Measurements from ENCODE around the gene LRRC51.

DNA sequence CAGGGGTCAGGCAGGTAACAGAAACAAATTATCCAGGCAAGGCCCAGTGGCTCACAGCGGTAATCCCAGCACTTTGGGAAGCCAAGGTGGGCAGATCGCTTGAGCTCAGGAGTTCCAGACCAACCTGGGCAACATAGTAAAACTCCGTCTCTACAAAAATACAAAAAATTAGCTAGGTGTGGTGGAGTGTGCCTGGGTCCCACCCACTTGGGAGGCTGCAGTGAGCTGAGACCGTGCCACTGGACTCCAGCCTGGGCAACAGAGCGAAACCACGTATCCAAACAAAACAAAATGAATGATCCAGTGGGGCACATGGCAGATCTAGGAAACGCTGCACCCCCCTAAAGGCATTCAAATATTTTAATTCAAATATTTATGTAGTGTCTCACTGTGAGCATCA, 10.2 kb upstream of the LRRC51 start:
- TF ChIP-seq, protein P1, sequence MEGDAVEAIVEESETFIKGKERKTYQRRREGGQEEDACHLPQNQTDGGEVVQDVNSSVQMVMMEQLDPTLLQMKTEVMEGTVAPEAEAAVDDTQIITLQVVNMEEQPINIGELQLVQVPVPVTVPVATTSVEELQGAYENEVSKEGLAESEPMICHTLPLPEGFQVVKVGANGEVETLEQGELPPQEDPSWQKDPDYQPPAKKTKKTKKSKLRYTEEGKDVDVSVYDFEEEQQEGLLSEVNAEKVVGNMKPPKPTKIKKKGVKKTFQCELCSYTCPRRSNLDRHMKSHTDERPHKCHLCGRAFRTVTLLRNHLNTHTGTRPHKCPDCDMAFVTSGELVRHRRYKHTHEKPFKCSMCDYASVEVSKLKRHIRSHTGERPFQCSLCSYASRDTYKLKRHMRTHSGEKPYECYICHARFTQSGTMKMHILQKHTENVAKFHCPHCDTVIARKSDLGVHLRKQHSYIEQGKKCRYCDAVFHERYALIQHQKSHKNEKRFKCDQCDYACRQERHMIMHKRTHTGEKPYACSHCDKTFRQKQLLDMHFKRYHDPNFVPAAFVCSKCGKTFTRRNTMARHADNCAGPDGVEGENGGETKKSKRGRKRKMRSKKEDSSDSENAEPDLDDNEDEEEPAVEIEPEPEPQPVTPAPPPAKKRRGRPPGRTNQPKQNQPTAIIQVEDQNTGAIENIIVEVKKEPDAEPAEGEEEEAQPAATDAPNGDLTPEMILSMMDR (IDR thresholded peaks at IDR 0.05), result no peak
- TF ChIP-seq, protein P2, sequence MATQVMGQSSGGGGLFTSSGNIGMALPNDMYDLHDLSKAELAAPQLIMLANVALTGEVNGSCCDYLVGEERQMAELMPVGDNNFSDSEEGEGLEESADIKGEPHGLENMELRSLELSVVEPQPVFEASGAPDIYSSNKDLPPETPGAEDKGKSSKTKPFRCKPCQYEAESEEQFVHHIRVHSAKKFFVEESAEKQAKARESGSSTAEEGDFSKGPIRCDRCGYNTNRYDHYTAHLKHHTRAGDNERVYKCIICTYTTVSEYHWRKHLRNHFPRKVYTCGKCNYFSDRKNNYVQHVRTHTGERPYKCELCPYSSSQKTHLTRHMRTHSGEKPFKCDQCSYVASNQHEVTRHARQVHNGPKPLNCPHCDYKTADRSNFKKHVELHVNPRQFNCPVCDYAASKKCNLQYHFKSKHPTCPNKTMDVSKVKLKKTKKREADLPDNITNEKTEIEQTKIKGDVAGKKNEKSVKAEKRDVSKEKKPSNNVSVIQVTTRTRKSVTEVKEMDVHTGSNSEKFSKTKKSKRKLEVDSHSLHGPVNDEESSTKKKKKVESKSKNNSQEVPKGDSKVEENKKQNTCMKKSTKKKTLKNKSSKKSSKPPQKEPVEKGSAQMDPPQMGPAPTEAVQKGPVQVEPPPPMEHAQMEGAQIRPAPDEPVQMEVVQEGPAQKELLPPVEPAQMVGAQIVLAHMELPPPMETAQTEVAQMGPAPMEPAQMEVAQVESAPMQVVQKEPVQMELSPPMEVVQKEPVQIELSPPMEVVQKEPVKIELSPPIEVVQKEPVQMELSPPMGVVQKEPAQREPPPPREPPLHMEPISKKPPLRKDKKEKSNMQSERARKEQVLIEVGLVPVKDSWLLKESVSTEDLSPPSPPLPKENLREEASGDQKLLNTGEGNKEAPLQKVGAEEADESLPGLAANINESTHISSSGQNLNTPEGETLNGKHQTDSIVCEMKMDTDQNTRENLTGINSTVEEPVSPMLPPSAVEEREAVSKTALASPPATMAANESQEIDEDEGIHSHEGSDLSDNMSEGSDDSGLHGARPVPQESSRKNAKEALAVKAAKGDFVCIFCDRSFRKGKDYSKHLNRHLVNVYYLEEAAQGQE (IDR thresholded peaks at IDR 0.05; ENCODE audit: insufficient read depth in 1 of 2, low read depth in 2 of 2, low read length in 1 of 2), result no peak
- TF ChIP-seq SIN3A (IDR thresholded peaks at IDR 0.05; ENCODE audit: borderline replicate concordance, insufficient read depth, low read depth, low read length) (no peak), TCF7L2 (IDR thresholded peaks at IDR 0.05; ENCODE audit: low read depth, low read length) (no peak), POLR2AphosphoS5 (IDR thresholded peaks at IDR 0.05; ENCODE audit: low read depth, low read length) (no peak)
